ENCODE measurements around the gene HOXD1. TPM values are rescaled to one million over a fixed set of nuclear protein-coding genes. Genes with fewer than 3 reads are reported as not detected.

The HOXD1 gene
- total RNA-seq, 1 experiment from 2014 or later, result not detected

GRCh38 chr2:176154576-176155252 is 33.8 kb upstream of the HOXD1 start:
- intact Hi-C loops (cut with micrococcal nuclease), result no loop called here
- Mint-ChIP-seq H3K9me3 (ENCODE audit: unreplicated experiment) (no peaks in the 10 kb centered on the region), H3K4me1 (ENCODE audit: insufficient read depth, unreplicated experiment) (no peaks in the 10 kb centered on the region), H3K4me3 (ENCODE audit: unreplicated experiment) (no peak overlapping the region), H3K36me3 (ENCODE audit: insufficient read depth, unreplicated experiment) (peaks cover 5% of the 10 kb centered on the region), H3K27me3 (ENCODE audit: insufficient read depth, unreplicated experiment) (no peaks in the 10 kb centered on the region), H3K27ac (ENCODE audit: low read depth, unreplicated experiment) (no peak overlapping the region)
- ChIA-PET CTCF (interaction anchor here (0.6 to 1.3 kb wide), 7 partner anchors 14 to 868 kb away, joined by 3 to 6 read pairs (median 3); no protein-coding TSS in a partner anchor), POLR2A (no interaction called here)
- no TSS peak for BruUV-seq (replicated peaks)
- TF ChIP-seq CTCF (IDR thresholded peaks at IDR 0.05; ENCODE audit: unreplicated experiment), result no peak
- no peak for DNase-seq (ENCODE audit: unreplicated experiment)

- no peak for TF ChIP-seq CTCF (IDR thresholded peaks at IDR 0.05; ENCODE audit: unreplicated experiment)
- Mint-ChIP-seq H3K4me1 (ENCODE audit: insufficient read depth, unreplicated experiment) (no peaks in the 10 kb centered on the region), H3K27me3 (ENCODE audit: insufficient read depth, unreplicated experiment) (no peaks in the 10 kb centered on the region), H3K27ac (ENCODE audit: low read depth, unreplicated experiment) (no peak overlapping the region), H3K9me3 (ENCODE audit: unreplicated experiment) (no peaks in the 10 kb centered on the region), H3K36me3 (ENCODE audit: insufficient read depth, unreplicated experiment) (peaks cover 5% of the 10 kb centered on the region), H3K4me3 (ENCODE audit: unreplicated experiment) (no peak overlapping the region)
- intact Hi-C loops (cut with micrococcal nuclease), result no loop called here
- CTCF ChIA-PET, result interaction anchor here (0.6 to 1.3 kb wide), 6 partner anchors 14 to 868 kb away, joined by 3 to 6 read pairs (median 3); no protein-coding TSS in a partner anchor
- no TSS peak for BruUV-seq (replicated peaks)
- DNase-seq (ENCODE audit: unreplicated experiment), result no peak
- POLR2A ChIA-PET, result no interaction called here
These were observed 33.0 kb upstream of the HOXD1 start for GRCh38 chr2:176155356-176156044.

DNA sequence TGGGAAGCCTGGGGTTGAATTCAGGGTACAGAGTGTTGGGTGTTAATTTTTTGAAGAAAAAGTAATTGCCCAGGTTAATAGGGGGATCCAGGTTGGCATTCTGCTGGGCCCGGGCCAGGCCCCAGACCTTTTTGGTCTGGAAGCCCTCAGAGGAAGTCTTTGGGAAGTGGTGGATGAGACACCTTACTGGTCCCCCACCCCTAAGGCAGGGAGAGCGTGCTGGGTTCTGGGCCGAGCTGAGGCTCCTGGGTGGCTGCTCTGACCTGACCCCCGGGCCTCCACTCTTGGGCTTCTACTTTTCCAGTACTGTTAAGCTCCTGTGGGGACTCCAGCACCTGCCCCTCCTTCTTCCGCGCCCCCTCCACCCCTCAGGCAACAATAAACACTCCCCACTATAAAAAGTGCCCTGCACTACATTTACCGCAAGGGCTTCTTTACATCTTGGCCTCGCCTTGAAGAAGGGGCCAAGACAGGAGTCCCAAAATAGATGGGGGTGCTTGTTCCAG is 32.1 kb upstream of the HOXD1 start:
- Mint-ChIP-seq H3K27me3 (ENCODE audit: insufficient read depth, unreplicated experiment) (no peaks in the 10 kb centered on the region), H3K9me3 (ENCODE audit: unreplicated experiment) (no peaks in the 10 kb centered on the region)

More for the DNA sequence above, 32.1 kb upstream of the HOXD1 start:
- Mint-ChIP-seq H3K27ac (ENCODE audit: low read depth, unreplicated experiment) (no peak overlapping the region), H3K36me3 (ENCODE audit: insufficient read depth, unreplicated experiment) (peaks cover 5% of the 10 kb centered on the region), H3K4me3 (ENCODE audit: unreplicated experiment) (no peak overlapping the region), H3K4me1 (ENCODE audit: insufficient read depth, unreplicated experiment) (no peaks in the 10 kb centered on the region)
- ChIA-PET POLR2A (no interaction called here), CTCF (interaction anchor here (0.6 kb wide), 1 partner anchor 659 kb away, joined by 3 read pairs; no protein-coding TSS in a partner anchor)
- no TSS peak for BruUV-seq (replicated peaks)
- DNase-seq (ENCODE audit: unreplicated experiment), result no peak
- intact Hi-C loops (cut with micrococcal nuclease), result no loop called here
- no peak for TF ChIP-seq CTCF (IDR thresholded peaks at IDR 0.05; ENCODE audit: unreplicated experiment)

All from MCF 10A (cell line).